ENCODE results near the gene PRR36.

- TF ChIP-seq EZH2phosphoT487 (IDR thresholded peaks at IDR 0.05) = no peak
- no peak for TF ChIP-seq CTCF (IDR thresholded peaks at IDR 0.05)
Observed at GRCh38 chr19:7898967-7899366, 24.8 kb upstream of the PRR36 start.

All from neural progenitor cell (in vitro differentiated cells).